Astrocyte (in vitro differentiated cells and primary cell): ENCODE results near the gene LIMS1. TPM values are rescaled to one million over a fixed set of nuclear protein-coding genes. Genes with fewer than 3 reads are reported as not detected.
"Not testable (repeated sequence)": the region's sequence is repeated elsewhere in the genome, so short reads cannot be mapped to it uniquely, and the experiment has no call there.

ENCODE experiments used
- DNase-seq: peaks from one replicate; pipeline ENCODE4 v3.0.0-alpha.2; 2010; ENCODE audit warnings: low read depth
- FAIRE-seq: peaks from 2 replicates; lab custom pipeline; 2011; peaks lifted over from hg19 to GRCh38; lab: Jason Lieb, UNC
- H2AFZ ChIP-seq: 2 replicates; pipeline ENCODE4 v1.6.0; 2012; ENCODE audit warnings: low read depth, low read length, inconsistent platforms
- H3K27ac ChIP-seq: 2 replicates; pipeline ENCODE4 v1.5.1; 2011; ENCODE audit warnings: low read depth, low read length, inconsistent platforms
- H3K27me3 ChIP-seq: 2 replicates; pipeline ENCODE4 v1.6.0; 2011; ENCODE audit warnings: low read length, inconsistent platforms; ENCODE audit not compliant: insufficient read depth
- H3K36me3 ChIP-seq: 2 replicates; pipeline ENCODE4 v1.5.1; 2011; ENCODE audit warnings: low read length, inconsistent platforms; ENCODE audit not compliant: insufficient read depth
- H3K4me1 ChIP-seq: 2 replicates; pipeline ENCODE4 v1.5.1; 2011; ENCODE audit warnings: low read length, inconsistent platforms; ENCODE audit not compliant: insufficient read depth
- H3K4me2 ChIP-seq: 2 replicates; pipeline ENCODE4 v1.6.0; 2012; ENCODE audit warnings: low read length, inconsistent platforms
- H3K4me3 ChIP-seq: 2 replicates; pipeline ENCODE4 v1.5.1; 2011; ENCODE audit warnings: low read depth, mild to moderate bottlenecking, low read length, inconsistent platforms; ENCODE audit not compliant: insufficient read depth
- H3K79me2 ChIP-seq: 2 replicates; pipeline ENCODE4 v1.6.0; 2012; ENCODE audit warnings: mild to moderate bottlenecking, low read length, inconsistent platforms; ENCODE audit not compliant: insufficient read depth
- H3K9ac ChIP-seq: 2 replicates; pipeline ENCODE4 v1.6.0; 2012; ENCODE audit warnings: mild to moderate bottlenecking, low read length, inconsistent platforms
- H3K9me3 ChIP-seq: 2 replicates; pipeline ENCODE4 v1.5.1; 2012; ENCODE audit warnings: low read depth, mild to moderate bottlenecking, low read length, inconsistent platforms; ENCODE audit not compliant: insufficient read depth
- H4K20me1 ChIP-seq: 2 replicates; pipeline ENCODE4 v1.6.0; 2012; ENCODE audit warnings: low read length, inconsistent platforms; ENCODE audit not compliant: insufficient read depth
- H3K27ac Mint-ChIP-seq: one replicate; pipeline ENCODE4 v1.8.0; 2021; ENCODE audit warnings: mild to moderate bottlenecking, mixed read lengths; ENCODE audit not compliant: unreplicated experiment
- H3K27me3 Mint-ChIP-seq: one replicate; pipeline ENCODE4 v1.8.0; 2021; ENCODE audit warnings: low read depth, mixed read lengths; ENCODE audit not compliant: unreplicated experiment
- H3K36me3 Mint-ChIP-seq: one replicate; pipeline ENCODE4 v1.8.0; 2021; ENCODE audit warnings: low read depth, mixed read lengths; ENCODE audit not compliant: unreplicated experiment
- H3K4me1 Mint-ChIP-seq: one replicate; pipeline ENCODE4 v1.8.0; 2021; ENCODE audit warnings: low read depth, mixed read lengths; ENCODE audit not compliant: unreplicated experiment
- H3K4me3 Mint-ChIP-seq: one replicate; pipeline ENCODE4 v1.8.0; 2021; ENCODE audit warnings: mild to moderate bottlenecking, moderate library complexity, mixed read lengths; ENCODE audit not compliant: unreplicated experiment
- H3K9me3 Mint-ChIP-seq: one replicate; pipeline ENCODE4 v1.8.0; 2021; ENCODE audit warnings: mild to moderate bottlenecking, mixed read lengths; ENCODE audit not compliant: unreplicated experiment
- total RNA-seq: library from RNA; stranded (reverse); gene quantifications from 2 replicates; pipeline ENCODE4 v1.2.1, GENCODE V29; 2021

The LIMS1 gene
- total RNA-seq, 1 donor from 2014 or later: 205 TPM

- H3K27me3 ChIP-seq, H3K27me3 Mint-ChIP-seq, H3K4me3 ChIP-seq, H3K4me3 Mint-ChIP-seq, FAIRE-seq, H3K9me3 ChIP-seq, H2AFZ ChIP-seq, H3K36me3 ChIP-seq, H3K36me3 Mint-ChIP-seq, H3K9me3 Mint-ChIP-seq, H4K20me1 ChIP-seq: not testable (repeated sequence)
- peak overlapping the region; percentile 75 for H3K9ac ChIP-seq
- Mint-ChIP-seq H3K27ac (peak overlapping the region; percentile 77), H3K4me1 (peaks cover 21% of the 10 kb centered on the region)
- H3K4me1 ChIP-seq: peaks cover 17% of the 10 kb centered on the region
- peak overlapping the region; percentile 94 for H3K27ac ChIP-seq
- H3K4me2 ChIP-seq: peak overlapping the region; percentile 67
- H3K79me2 ChIP-seq: peaks cover 32% of the 10 kb centered on the region
- peak; percentile 75 for DNase-seq
Observed at GRCh38 chr2:108653849-108654248, 119.6 kb downstream of the LIMS1 start.

- H3K9me3 ChIP-seq, H2AFZ ChIP-seq, H4K20me1 ChIP-seq, H3K27me3 ChIP-seq, H3K4me3 ChIP-seq, H3K36me3 ChIP-seq, H3K4me3 Mint-ChIP-seq, H3K9me3 Mint-ChIP-seq, FAIRE-seq, H3K36me3 Mint-ChIP-seq, H3K27me3 Mint-ChIP-seq: not testable (repeated sequence)
- Histone ChIP-seq H3K79me2 (peaks cover 34% of the 10 kb centered on the region), H3K9ac (peak overlapping the region; percentile 75), H3K4me2 (peak overlapping the region; percentile 67), H3K27ac (peak overlapping the region; percentile 94), H3K4me1 (peaks cover 17% of the 10 kb centered on the region)
- DNase-seq: peak; percentile 75
- Mint-ChIP-seq H3K4me1 (peaks cover 13% of the 10 kb centered on the region), H3K27ac (peak overlapping the region; percentile 91)
Observed at GRCh38 chr2:108654521-108655125, 120.4 kb downstream of the LIMS1 start.

- not testable (repeated sequence) for H3K36me3 Mint-ChIP-seq, H3K27me3 Mint-ChIP-seq, H3K27me3 ChIP-seq, H4K20me1 ChIP-seq, H3K4me3 ChIP-seq, H3K27ac ChIP-seq, DNase-seq, H3K27ac Mint-ChIP-seq, H3K9me3 Mint-ChIP-seq, H3K4me3 Mint-ChIP-seq, FAIRE-seq, H3K9me3 ChIP-seq, H3K9ac ChIP-seq, H3K36me3 ChIP-seq, H3K4me2 ChIP-seq, H2AFZ ChIP-seq
- Histone ChIP-seq H3K79me2 (peaks cover 32% of the 10 kb centered on the region), H3K4me1 (peaks cover 17% of the 10 kb centered on the region)
- peaks cover 17% of the 10 kb centered on the region for H3K4me1 Mint-ChIP-seq
Observed at GRCh38 chr2:108655270-108655669, 121.0 kb downstream of the LIMS1 start.

GRCh38 chr2:108656282-108656681 is 122.0 kb downstream of the LIMS1 start:
- H3K4me2 ChIP-seq, H3K9me3 ChIP-seq, H3K36me3 Mint-ChIP-seq, DNase-seq, H3K27ac ChIP-seq, H2AFZ ChIP-seq, H3K9me3 Mint-ChIP-seq, H3K27me3 ChIP-seq, H3K27me3 Mint-ChIP-seq, H3K4me3 Mint-ChIP-seq, H3K36me3 ChIP-seq, H3K9ac ChIP-seq, H3K27ac Mint-ChIP-seq, H4K20me1 ChIP-seq, FAIRE-seq, H3K4me3 ChIP-seq: not testable (repeated sequence)
- H3K4me1 Mint-ChIP-seq: peaks cover 14% of the 10 kb centered on the region
- Histone ChIP-seq H3K79me2 (peaks cover 28% of the 10 kb centered on the region), H3K4me1 (peaks cover 17% of the 10 kb centered on the region)

- peaks cover 20% of the 10 kb centered on the region for H3K4me1 Mint-ChIP-seq
- H3K4me3 Mint-ChIP-seq, H4K20me1 ChIP-seq, H3K9ac ChIP-seq, FAIRE-seq, H3K4me3 ChIP-seq, H3K27me3 Mint-ChIP-seq, H3K27ac Mint-ChIP-seq, H3K36me3 Mint-ChIP-seq, H3K27ac ChIP-seq, H2AFZ ChIP-seq, DNase-seq, H3K9me3 Mint-ChIP-seq, H3K36me3 ChIP-seq, H3K9me3 ChIP-seq, H3K27me3 ChIP-seq: not testable (repeated sequence)
- peaks cover 27% of the 10 kb centered on the region for H3K79me2 ChIP-seq
- peak overlapping the region; percentile 30 for H3K4me2 ChIP-seq
- H3K4me1 ChIP-seq: peaks cover 22% of the 10 kb centered on the region
Observed at GRCh38 chr2:108657517-108657916, 123.2 kb downstream of the LIMS1 start.

GRCh38 chr2:108658553-108658952 is 124.3 kb downstream of the LIMS1 start:
- H3K9me3 Mint-ChIP-seq, H3K4me3 Mint-ChIP-seq, H3K9me3 ChIP-seq, DNase-seq, H3K4me3 ChIP-seq, H2AFZ ChIP-seq, H3K9ac ChIP-seq, H3K27me3 Mint-ChIP-seq, H3K27ac ChIP-seq, H3K36me3 Mint-ChIP-seq, H3K27me3 ChIP-seq, H4K20me1 ChIP-seq, H3K4me2 ChIP-seq, FAIRE-seq, H3K27ac Mint-ChIP-seq, H3K36me3 ChIP-seq: not testable (repeated sequence)
- H3K4me1 Mint-ChIP-seq: peaks cover 21% of the 10 kb centered on the region
- peaks cover 20% of the 10 kb centered on the region for H3K4me1 ChIP-seq
- H3K79me2 ChIP-seq: peaks cover 31% of the 10 kb centered on the region
